NOMO-1 treated with dmso at 0.1 percent for 144 hours (cell line): ENCODE data around the gene KDM5C.

Source experiments
- DNase-seq: peaks from one replicate; lab custom pipeline; 2025; ENCODE audit not compliant: unreplicated experiment; lab: John Stamatoyannopoulos, UW

The KDM5C gene

DNA sequence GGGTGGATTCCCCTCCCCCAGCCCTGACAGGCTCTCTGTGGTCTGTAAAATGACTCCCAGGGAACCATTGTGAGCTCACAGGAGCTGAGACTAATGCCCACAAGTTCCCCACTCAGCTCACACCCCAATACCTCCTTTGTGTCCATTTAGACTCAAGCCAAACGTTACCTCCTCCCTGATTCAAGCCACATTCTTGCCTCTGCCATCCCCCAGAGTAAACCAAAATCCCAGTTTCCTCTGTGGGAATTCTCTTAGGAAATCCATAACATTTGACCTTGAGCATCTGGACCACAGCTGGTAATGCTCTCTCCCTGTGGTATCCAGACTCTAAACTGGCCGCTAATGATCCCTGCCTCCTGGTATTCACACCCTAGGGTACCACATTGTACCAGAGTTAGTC lies 26.3 kb upstream of the KDM5C start:
- no peak for DNase-seq

DNA sequence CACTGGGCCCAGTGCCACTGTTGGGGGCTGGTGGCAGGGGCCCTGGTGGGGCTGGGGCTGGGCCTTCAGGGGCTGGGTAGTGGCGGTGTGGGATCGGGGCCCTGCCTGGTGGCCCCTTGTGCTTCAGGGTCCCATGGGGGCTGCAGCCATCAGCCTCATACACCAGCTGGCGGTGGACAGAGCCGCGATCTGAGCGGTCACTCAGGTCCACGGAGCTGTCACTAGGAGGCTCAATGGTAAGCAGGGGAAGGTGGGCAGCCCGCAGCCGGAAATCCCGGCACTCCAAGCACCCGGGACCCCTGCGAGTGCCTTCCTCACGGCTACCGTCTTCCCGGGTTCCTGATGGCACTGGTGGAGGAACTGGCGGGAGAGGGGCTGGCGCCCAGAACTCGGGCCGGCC lies 25.5 kb upstream of the KDM5C start:
- no peak for DNase-seq

DNA sequence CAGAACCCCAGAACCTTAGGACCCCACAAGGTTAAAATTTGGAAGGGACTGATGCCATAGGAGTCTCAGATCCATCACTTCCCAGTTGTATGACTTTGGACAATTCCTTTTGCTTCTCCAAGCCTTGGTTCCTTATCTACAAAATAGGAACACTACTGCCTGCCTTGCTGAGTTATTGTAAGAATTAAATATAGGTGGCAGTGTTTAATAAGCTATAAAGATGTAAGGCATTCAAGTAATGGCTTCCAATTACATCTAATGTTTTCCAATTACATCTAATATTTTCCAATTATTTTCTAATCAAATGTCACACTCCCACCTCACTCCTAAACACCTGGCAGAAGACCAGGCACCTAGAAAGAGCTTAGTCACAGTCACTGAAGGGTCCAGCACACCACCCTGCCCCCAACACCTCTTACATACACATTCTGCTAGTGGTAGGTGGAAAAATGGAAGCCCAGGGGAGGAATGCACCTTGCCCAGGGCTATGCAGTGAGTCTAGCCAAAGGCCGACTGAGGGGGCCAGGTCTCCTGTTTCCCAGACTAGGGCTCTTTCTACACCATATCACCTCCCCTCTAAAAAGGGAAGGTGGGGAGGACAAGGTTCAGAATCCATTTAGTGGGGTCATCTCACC lies 24.5 kb upstream of the KDM5C start:
- DNase-seq: no peak

DNA sequence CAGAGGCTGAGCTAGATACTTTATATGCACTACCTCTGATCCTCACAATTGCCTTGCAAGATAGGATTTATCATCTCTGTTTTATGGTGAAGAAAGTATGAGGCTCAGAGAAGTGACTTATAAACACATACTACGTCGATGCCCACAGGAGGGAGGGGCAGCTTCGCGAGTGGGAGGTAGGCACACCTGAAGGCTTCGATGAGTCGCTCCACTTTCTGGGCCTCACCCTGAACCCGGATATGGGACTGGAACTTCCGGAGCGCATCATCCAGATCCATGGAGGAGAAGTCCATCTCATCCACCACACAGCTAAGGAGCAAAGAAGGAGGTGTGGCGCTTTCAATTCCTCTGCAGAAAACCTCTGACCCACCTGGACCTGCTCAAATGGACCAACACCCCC lies 22.9 kb upstream of the KDM5C start:
- no peak for DNase-seq

DNA sequence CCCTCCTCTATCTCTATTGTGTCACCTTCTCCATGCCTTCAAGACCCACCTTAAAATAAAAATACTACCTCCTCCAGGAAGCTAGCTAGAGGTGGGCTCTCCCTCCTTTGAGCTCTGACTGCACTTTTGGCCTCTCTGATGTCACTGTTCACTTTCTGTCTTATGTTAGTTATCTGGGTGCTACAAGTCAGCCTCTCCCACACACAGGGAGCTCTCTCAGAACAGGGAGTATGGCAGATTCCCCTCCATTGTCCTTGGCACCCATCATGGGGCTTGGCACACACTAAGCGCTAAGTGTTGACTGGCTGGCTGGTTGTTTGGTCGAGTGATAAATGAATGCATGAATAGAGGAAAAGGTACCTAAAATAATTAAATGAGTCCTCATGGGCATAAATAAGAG lies 21.2 kb upstream of the KDM5C start:
- no peak for DNase-seq

DNA sequence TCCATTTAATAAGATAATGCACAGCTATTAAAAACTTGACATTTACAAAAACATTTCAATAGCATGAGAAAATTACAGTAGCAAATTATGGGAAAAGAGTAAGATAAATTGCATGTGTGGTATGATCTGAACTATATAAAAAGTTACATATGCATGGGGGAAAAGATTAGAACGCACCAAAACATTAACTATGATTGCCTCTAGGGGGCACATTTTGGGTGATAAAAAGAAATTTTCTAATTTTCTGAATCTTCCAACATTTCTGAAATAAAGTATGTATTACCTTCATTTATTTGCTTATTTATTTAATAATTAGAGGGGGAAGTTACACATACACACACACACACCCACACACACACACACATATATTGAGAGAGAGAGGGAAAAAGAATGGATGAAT lies 19.6 kb upstream of the KDM5C start:
- no peak for DNase-seq

DNA sequence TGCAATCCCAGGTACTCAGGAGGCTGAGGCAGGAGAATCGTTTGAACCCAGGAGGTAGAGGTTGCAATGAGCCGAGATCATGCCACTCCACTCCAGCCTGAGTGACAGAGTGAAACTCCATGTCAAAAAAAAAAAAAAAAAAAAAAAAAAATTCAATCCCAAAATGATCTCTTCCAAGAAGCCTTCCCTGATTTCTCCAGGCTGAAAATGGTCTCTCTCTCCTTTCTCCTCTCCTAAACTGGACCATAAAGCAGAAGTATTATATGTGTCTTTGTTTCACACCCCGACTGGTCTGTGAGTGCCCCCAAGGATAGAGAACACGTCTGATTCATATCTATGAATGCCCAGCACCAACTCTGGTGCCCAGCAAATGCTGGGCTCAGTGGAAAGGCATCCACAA lies 17.3 kb upstream of the KDM5C start:
- no peak for DNase-seq

DNA sequence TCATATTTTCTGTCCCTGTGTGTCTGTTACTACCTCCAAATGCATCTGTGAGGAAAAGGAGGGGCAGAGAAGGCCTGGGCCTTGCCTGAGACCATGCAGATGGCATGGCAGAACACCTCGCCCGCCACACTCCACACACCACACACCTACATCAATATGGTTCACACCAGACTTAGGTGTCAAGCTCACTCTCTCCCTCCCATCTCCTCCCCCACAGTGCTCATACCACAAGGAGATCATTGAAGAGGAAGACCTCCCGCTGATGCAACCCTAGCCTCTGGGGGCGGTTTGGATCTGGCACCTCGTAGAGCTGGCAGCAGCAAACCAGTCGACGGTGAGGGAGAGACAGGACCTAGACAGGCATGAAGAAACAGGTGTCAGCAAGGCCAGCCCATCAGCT lies 16.6 kb upstream of the KDM5C start:
- DNase-seq: no peak

DNA sequence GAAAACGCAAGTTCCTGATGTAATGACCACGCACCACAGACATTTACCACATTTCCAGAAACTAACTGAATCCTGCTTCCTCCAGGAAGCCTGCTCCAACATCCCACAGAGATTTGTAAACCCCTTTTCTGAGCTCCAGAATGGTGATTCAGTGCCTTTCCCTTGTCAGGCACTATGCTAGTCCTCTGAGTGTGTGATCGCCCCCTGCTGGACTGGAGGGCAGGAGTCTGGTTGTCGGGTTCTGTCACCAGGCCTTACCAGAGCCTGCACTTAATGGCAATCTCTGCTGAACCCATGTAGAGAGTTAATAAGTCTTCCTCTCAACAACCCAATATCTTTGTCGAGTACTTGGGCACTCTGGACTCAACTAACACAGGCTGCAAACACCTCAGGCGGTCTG lies 14.5 kb upstream of the KDM5C start:
- DNase-seq: no peak

DNA sequence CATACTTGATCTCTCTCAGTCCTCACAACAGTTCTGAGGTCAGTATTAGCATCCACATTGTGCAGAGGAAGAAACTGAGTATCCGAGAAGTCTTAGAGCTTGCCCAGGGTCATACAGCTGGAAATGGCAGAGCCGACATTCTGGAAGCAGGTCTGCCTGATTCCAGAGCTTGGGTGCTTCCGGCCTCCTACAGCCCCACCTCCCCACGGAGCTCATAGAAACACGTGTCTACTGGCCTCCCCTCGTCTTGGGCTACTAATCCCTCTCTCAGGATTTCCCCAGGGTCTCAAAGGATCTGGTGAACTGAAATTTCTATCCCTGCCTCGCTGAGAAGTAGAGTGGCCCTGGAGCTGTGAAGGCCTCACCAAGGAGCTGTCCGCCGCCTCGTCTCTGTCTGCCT lies 12.0 kb upstream of the KDM5C start:
- DNase-seq: no peak

DNA sequence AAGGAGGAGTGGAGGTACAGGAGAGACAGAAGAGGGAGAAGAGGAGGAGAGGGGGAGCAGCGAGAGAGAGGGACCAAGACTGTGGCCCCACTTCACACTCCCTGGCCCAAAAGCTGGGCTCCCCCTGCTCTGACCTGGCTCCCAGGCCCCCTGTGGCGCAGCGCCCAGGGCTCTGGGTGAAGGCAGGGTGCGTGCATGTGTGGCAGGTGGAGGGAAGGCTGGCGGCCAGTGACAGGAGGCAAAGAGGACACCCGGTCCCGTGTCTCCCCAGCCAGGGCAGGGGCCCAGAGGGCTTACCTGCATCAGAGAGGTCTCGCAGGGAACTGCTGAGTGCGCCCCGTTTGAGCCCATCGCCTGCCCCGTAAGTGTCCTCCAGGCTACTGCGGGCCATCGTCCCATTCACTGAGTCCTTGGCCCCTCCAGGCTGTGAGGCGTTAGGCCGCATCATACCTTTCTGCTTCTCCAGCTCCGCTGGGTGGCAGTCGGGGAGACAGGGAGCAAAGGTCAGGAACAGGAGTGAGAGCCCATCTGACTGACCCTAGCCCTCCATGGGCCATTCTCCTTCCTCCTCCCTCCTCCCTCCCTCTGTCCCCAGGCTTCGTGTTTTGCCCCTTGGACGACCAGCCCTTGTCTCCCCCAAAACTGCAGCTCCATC lies 11.1 kb upstream of the KDM5C start:
- no peak for DNase-seq

DNA sequence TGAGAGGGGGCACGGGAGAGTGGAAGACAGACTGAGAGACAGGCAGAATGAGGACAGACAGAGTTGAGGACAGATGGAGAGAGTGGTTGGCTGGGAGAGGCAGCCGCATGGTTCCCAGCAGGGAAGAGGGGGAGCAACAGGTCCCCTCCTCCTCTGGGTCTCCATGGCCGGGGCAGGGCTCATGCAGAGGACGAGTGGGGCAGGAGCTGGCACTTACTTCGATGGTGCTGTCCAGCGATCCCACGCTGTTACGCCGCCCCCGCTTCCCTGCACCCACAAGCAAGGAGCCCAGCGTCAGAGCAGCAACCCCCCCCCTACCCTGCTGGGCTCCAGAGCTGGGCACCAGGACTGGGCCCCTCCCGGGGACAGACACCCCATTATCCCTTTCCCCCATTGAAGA lies 10.6 kb upstream of the KDM5C start:
- no peak for DNase-seq

DNA sequence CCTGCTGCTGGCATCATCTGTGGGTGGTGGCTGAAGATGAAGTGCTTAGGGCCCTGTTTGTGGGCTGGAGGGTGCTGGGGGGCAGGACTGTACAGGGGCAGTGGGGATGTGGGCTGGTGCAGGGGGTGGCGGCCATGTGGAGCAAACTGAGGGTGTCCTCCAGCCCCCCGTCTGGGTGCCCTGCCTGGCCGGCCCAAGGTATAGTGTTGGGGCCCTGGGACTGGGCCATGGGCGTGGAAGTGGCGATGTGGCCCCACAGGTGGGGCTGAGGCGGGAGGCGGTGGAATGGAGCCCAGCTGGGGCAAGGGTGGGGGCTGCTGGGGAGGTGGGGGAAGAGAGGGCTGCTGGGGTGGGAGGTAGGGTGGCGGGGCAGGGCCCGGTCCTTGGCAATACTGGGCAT lies 9.5 kb upstream of the KDM5C start:
- DNase-seq: no peak

DNA sequence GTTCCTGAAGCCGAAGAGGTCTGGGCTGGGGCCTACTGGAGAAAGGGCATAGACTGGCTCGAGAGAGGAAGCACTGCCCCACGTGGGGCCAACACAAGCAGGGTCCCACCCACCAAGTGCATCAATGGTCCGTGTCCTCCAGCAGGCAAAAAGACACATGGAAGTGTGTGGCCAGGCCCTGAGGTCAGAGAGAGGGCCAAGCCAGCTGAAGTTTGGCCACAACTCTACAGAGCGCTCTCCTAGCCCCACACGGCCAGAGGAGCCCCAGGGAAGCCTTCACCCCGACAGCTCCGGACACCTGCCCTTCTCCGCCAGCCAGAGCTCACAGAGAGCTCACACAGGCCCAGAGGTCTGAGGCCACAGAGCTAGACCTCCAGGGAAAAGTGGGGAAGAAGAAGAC lies 8.5 kb upstream of the KDM5C start:
- DNase-seq: no peak

DNA sequence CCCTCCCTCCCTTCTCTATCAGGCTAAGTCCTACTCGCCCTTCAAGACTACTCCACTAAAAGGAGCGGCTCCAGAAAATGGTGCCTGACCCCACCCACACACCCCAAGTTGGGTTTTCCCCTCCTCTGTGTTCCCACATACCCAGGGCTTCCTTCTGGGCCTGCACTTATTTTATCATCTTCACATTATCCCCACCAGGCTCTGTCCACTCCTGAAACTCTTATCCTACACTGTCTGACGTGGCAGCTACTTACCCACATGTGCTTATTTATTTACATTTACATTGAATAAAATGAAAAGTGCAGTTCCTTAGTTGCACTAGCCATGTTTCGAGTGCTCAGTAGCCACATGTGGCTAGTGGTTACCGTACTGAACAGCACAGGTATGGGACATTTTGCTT lies 5.1 kb upstream of the KDM5C start:
- DNase-seq: no peak

DNA sequence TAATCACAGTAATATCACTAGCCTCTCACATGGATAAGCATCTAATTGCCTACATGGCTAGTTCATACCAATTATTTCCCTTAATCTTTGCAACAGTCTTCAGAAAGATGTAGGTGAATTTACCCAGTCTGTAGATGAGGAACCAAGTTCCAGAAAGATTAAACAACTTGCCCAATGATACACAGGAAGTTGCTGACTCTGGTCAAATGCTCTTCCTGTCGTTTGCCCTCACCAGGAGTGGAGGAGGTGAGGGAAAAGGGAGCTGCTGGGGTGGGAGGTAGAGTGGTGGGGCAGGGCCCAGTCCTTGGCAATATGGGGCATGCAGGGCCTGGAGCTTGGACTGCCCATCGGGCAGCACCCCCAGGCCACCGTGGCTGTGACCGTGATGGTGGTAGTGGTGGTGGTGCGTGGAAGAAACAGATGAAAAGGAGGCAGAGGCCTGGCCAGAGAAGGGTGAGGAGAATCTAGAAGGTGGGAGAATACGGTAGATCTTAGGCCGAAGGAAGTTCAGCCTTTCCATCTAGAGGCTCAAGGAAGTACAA lies 2.3 kb upstream of the KDM5C start:
- no peak for DNase-seq

DNA sequence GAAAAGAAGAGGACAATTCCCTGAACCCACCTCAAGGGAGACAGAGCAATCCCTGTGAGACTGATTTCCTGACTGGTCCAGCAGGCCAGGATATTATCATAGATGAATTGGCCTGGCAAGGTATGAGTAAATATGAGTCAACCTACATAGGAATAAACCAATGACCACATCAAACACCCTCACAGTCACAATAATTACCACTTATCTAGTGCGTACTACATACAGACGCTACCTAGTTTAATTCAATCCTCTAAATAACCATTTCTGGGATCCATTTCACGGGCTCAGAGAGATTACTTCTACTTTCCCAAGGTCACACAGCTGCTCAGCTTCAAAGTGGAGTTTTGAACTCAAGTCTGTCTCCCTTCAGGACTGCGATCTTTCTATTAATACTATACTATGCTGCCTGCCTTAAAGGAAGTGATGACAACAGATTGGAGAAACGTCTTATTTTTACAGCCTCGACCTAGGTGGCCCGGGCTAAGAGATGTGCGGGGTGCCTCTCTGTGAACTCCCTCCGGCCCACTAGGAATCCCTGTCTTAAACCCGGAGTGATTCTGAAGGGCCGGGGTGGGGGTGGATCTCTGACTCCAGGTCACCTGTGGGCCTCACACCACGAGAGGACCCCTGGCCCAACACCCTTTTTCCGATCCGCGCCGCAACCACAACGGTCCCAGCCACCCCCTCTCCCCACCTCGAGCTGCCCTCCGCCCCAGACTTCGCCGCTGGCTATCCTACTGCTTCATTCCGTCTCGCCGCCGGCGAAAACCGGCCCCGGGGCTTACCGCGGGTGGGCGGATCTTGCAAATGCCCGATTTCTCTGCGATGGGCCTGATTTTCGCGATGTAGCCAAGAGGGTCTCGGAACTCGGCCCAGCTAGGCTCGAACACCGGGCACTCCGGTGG lies 800 bp downstream of the KDM5C start:
- DNase-seq: no peak

DNA sequence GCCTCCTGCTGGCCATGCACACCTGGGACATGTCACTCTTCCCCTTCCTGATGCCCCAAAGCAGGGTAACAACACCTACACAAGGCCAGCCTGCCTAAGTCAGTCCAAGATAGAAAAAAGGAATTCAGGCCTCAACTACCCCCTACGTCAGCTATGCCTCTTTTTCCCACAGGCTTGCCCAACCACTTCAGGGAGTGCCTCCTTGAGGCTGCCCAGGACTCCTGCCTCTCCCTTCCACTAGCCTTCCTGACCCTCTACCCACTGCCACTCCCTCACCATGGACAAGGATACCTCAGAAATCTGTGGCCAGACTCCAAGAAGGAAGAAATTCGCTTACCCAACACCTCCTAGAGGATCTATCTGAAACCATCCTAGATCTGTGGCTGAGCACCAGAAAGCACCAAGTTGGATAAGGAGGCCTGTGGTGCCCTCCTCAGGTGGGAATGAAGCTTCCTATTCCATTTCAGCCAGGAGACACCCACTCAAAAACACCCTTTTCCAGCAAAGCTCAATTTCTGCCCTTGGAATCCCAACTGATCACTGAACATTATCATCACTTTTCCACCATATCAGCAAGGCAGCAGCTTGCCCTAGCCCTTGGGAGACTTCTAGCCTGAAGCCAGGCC lies 1.8 kb downstream of the KDM5C start:
- no peak for DNase-seq

DNA sequence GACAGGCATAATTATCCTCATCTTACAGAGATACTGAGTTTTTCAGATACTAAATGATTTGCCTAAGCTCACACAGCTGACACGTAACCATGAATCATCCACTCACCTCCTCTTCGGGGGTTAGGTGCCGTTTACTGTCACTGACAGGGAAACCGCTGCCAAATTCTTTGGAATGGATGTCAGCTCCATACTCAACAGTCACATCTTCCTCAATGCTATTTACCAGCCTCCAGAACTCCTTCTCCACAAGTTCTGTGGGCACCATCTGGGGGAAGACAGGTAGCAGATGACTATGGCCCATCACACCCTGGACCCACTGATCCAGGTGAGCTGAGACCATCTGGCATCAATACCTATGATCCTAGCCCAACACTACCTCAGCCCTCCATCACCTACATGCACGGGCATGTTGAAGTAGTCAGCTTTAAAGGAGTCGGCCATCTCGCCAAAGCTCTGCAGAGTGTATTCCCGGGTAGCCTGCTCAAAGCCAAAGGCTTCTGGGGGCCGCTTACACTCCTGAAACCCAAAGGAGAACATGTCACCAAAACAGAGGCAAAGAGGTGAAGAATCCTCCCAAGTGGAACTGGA lies 13.5 kb downstream of the KDM5C start:
- no peak for DNase-seq

DNA sequence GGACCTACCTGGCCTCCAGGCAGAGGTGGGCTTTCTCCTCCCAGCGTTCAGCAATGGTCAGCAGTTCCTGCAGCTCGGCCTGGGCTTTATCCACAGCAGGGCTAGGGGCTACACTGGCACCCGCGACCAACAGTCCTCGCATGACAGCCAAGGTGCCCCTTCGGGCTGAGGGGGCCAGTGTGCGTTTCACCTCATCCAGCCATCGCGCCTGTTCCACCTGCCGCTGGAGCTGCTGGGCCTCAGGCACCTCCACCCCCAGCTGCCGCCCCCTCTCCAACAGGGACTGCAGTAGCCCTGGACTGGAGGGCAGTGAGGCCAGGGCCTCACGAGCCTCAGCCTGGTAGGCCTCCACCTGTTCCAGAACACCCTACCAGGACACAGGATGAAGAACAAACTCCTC lies 28.3 kb downstream of the KDM5C start:
- no peak for DNase-seq

DNA sequence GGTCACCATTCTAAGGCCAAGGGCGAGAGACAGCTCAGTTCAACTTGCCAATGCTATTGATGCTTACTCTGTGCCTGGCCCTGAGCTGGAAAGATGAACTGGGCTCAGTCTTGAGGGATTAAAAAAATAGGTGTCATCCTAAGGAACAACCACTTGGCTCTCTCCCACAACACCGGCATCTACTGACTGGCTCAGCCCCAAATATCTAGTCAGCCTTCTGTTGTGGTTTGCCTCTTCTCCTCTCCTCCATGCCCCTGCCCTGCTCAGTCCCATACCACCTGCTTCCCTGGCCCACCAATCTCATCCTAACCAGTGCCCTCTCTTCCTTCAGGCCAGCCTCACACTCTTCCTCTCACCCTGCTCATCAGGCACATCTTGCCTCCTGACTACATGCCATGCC lies 29.6 kb downstream of the KDM5C start:
- no peak for DNase-seq
